Lower leg skin (tissue), 3 donors: ENCODE results near the gene ARID3B.

Source experiments
- CTCF ChIP-seq, 3 donors: fragments of 450-650 bp; IDR thresholded peaks; one replicate each; pipeline ENCODE4 v1.5.1; 2016; ENCODE audit warnings: antibody characterized with exemption in 3 of 3, mild to moderate bottlenecking in 3 of 3, moderate library complexity in 2 of 3
- POLR2A ChIP-seq, 2 donors: fragments of 450-650 bp; IDR thresholded peaks; one replicate each; pipeline ENCODE4 v1.6.1; 2016 to 2017; ENCODE audit warnings: antibody characterized with exemption in 2 of 2, mild to moderate bottlenecking in 1 of 2, moderate library complexity in 1 of 2

GRCh38 chr15:74636984-74637383 lies 96.0 kb downstream of the ARID3B start:
- TF ChIP-seq CTCF (IDR thresholded peaks at IDR 0.05) (no peak), POLR2A (IDR thresholded peaks at IDR 0.05) (no peak)
